GM13976 (cell line): Measurements from ENCODE around the gene TTC27.
A peak's percentile ranks its signal among the peaks of the same experiment; 100 is the strongest.

Experiments used
- DNase-seq: peaks from one replicate; pipeline ENCODE4 v3.0.0; 2012; ENCODE audit warnings: low spot score
- CTCF ChIP-seq: IDR thresholded peaks from 2 replicates; pipeline ENCODE4 v1.5.1; 2012; ENCODE audit warnings: borderline replicate concordance, mild to moderate bottlenecking; ENCODE audit not compliant: insufficient read depth; ENCODE audit errors: extremely low read depth, missing control alignments, control extremely low read depth
- in situ Hi-C: fragments of 300-500 bp; cut with MboI; formaldehyde crosslinking; loops from one replicate; pipeline ENCODE4 v1.12.0; 2022; ENCODE audit warnings: low sequenced_read_pairs, mixed read lengths, inconsistent platforms; ENCODE audit not compliant: unreplicated experiment

Gene TTC27

GRCh38 chr2:32743480-32744236 is 115.8 kb downstream of the TTC27 start:
- in situ Hi-C loops = no loop called here
- TF ChIP-seq CTCF = no peak
- peak; percentile 45 for DNase-seq

DNA sequence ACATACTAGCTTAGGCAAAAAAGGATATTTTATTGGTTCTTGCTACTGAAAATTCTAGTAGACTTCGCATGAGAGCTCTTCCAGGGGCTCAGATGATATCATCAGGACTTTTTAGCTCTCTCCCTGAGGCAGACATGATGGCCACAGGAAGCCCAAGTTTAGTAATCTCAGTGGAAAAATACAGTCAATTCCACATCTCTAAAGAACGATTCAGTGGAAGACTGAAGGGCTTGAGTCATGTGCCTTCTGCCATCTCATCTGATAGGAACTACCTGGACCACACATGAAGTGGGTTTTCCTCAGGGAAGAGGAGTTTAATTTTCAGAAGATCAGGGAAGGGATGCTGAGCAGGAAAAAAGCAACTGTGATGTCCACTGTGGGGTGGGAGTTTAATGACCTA is 117.3 kb downstream of the TTC27 start:
- no peak for DNase-seq
- in situ Hi-C loops = no loop called here
- no peak for TF ChIP-seq CTCF

DNA sequence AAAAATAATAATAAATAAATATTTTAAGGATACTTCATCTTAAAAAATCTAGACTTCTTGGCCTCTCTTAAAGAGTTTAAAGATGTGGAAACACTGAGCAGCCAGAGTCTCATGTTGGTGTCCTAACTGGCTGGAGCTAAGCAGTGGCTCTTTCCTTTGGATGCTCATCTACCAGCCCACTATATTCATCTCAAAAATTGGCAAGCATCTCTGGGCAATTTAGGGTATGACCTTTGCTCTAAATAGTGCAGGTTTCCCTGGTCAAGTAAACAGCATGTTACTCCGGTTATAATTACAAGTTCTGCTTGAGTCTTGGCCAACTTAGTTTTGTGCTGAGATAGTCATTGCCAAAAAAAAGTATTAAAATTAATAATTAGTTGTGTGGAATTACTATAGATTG is 117.8 kb downstream of the TTC27 start:
- TF ChIP-seq CTCF = no peak
- in situ Hi-C loops = no loop called here
- no peak for DNase-seq

GRCh38 chr2:32746669-32747068 is 118.8 kb downstream of the TTC27 start:
- DNase-seq = no peak
- in situ Hi-C loops = no loop called here
- no peak for TF ChIP-seq CTCF

DNA sequence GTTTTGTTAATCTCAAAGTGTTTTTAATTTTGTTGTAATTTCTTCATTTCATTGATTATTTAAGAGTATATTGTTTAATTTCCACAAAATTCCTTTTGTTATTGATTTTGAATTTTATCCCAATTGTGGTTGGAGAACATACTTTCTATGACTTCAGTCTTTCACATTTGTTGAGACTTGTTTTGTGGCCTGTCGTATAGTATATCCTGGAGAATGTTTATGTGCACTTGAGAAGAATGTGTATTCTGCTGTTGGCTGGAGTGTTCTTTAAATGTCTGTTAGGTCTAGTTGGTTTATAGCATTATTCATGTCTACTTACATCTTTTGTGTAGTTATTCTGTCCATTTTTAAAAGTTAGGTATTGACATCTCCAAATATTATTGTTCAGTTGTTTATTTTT is 120.3 kb downstream of the TTC27 start:
- no peak for TF ChIP-seq CTCF
- in situ Hi-C loops = no loop called here
- no peak for DNase-seq

- no peak for DNase-seq
- in situ Hi-C loops = loop anchor here (25.0 kb wide), 1 partner anchor 836 kb away; the partner anchor contains the start of gene FAM98A
- TF ChIP-seq CTCF = no peak
Observed at GRCh38 chr2:32750880-32751279, 123.0 kb downstream of the TTC27 start.
